ENCODE data around the gene B3GALT5. TPM values are rescaled to one million over a fixed set of nuclear protein-coding genes. Genes with fewer than 3 reads are reported as not detected.
A peak's percentile ranks its signal among the peaks of the same experiment; 100 is the strongest.

B3GALT5 gene
- total RNA-seq, 6 experiments from 2014 or later: 0.36 to 0.84 (median 0.68) TPM

- peak; percentile 9 for DNase-seq
- Mint-ChIP-seq H3K4me3 (no peak overlapping the region), H3K9me3 (no peaks in the 10 kb centered on the region), H3K36me3 (ENCODE audit: low read depth) (no peaks in the 10 kb centered on the region), H3K4me1 (ENCODE audit: low read depth) (no peaks in the 10 kb centered on the region), H3K27me3 (ENCODE audit: insufficient read depth) (peaks cover 27% of the 10 kb centered on the region), H3K27ac (no peak overlapping the region)
- TF ChIP-seq CTCF (IDR thresholded peaks at IDR 0.05): peak; percentile 91
These were observed 103.2 kb downstream of the B3GALT5 start for GRCh38 chr21:39715804-39716397.

GRCh38 chr21:39720126-39720778 lies 107.5 kb downstream of the B3GALT5 start:
- no peak overlapping the region for H3K27ac Mint-ChIP-seq
- DNase-seq: peak; percentile 50
- no peaks in the 10 kb centered on the region for H3K9me3 Mint-ChIP-seq
- no peaks in the 10 kb centered on the region for H3K36me3 Mint-ChIP-seq (ENCODE audit: low read depth)
- no peaks in the 10 kb centered on the region for H3K4me1 Mint-ChIP-seq (ENCODE audit: low read depth)
- no peak overlapping the region for H3K4me3 Mint-ChIP-seq
- peaks cover 14% of the 10 kb centered on the region for H3K27me3 Mint-ChIP-seq (ENCODE audit: insufficient read depth)
- TF ChIP-seq CTCF (IDR thresholded peaks at IDR 0.05): peak; percentile 63

- Mint-ChIP-seq H3K27me3 (ENCODE audit: insufficient read depth) (peaks cover 20% of the 10 kb centered on the region), H3K36me3 (ENCODE audit: low read depth) (no peaks in the 10 kb centered on the region), H3K9me3 (no peaks in the 10 kb centered on the region), H3K27ac (no peak overlapping the region), H3K4me1 (ENCODE audit: low read depth) (no peaks in the 10 kb centered on the region), H3K4me3 (no peak overlapping the region)
- TF ChIP-seq CTCF (IDR thresholded peaks at IDR 0.05): no peak
- no peak for DNase-seq
These were observed 109.1 kb downstream of the B3GALT5 start for GRCh38 chr21:39721885-39722284.

Other genes starting within 250 kb of the B3GALT5 start
- gene LCA5L, start 167.2 kb upstream of the B3GALT5 start, total RNA-seq (2021; fragmentation: NEBNext Ultra II Directional; extraction: Animal tissue kit (Norgen Biotek cat#: 25700)): 1 to 10 TPM in 2 of 6 experiments, under 1 TPM in 4; 0.73 to 1.4 (median 0.86) TPM
- 1 to 10 TPM; 1.4 to 3.7 (median 2.3) TPM for gene SH3BGR, start 161.0 kb upstream of the B3GALT5 start, total RNA-seq (2021; fragmentation: NEBNext Ultra II Directional; extraction: Animal tissue kit (Norgen Biotek cat#: 25700))
- not detected for gene IGSF5, start 132.2 kb downstream of the B3GALT5 start, total RNA-seq (2021; fragmentation: NEBNext Ultra II Directional; extraction: Animal tissue kit (Norgen Biotek cat#: 25700))